ENCODE data around the gene IPO5.

DNA sequence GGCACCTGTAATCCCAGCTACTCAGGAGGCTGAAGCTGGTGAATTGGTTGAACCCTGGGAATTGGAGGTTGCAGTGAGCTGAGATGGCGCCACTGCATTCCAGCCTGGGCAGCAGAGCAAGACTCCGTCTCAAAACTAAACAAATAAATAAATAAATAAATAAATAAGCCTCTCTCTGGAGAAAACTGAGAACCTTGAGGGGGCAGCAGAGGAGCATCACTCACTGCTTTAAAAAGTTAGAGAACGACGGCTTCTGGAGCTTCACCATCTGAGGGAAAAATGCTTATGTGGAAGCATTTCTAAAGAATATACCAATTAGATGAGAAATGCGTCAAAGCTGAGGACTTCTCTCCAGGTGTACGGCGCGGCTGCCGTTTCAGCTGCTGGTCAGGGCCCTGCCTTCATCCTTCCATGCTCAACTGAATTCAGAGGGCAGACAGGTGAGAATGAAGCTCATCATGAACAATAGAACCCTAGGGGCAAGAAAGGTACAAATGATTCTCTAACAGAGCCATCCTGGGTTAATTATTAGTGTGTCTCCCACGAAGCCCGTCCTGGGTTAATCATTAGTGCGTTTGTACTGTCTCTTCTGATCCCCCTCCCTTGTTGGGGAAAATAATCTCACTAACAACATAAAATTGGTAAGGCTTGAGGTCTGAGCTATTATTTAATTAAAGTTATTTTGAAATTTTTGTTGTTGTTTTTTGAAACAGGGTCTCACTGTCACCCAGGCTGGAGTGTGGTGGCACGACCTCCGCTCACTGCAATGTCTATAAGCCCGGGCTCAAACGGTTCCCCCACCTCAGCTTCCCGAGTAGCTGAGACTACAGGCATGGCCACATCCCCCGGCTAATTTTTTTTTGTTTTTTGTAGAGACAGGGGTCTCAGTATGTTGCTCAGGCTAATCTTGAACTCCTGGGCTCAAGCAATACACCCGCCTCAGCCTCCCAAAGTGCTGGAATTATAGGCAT is 80.1 kb downstream of the IPO5 start:
- TF ChIP-seq CTCF (IDR thresholded peaks at IDR 0.05) = peak in 3 of 4 donors; percentile 25 to 41 (median 32)
- TF ChIP-seq POLR2A (IDR thresholded peaks at IDR 0.05) = peak; percentile 12
